ENCODE results near the gene TNNT1. TPM values are rescaled to one million over a fixed set of nuclear protein-coding genes. Genes with fewer than 3 reads are reported as not detected.
"Not testable (repeated sequence)": the region's sequence is repeated elsewhere in the genome, so short reads cannot be mapped to it uniquely, and the experiment has no call there.

The TNNT1 gene
- polyA plus RNA-seq, 4 donors: 0.18 to 20.1 (median 5.3) TPM

DNA sequence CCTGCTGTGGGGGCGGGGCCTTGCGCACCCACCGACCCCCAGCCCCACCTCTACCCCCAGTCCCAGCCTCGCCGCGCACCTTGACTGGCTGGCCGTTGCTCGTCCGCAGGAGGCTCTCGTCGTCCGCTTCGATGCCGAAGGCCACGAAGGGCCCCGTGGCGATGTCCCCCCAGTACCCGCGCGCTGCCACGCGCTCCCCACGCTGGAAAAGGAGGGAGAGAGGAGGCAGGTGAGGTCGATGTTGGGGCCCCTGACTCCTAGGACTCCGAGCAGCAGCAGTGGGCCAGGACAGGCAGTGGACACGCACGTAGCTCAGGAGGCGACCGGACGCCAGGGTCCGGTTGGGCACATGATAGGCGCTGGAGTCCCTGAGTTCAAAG lies 12.0 kb upstream of the TNNT1 start:
- Histone ChIP-seq H3K27me3 (ENCODE audit: control insufficient read depth in 3 of 3, insufficient read depth in 3 of 3, low read length in 3 of 3) (peaks cover 0 to 66% (median 18%) of the 10 kb centered on the region in 3 donors), H3K4me1 (ENCODE audit: control insufficient read depth in 3 of 3, insufficient read depth in 2 of 3, low read depth in 1 of 3, low read length in 2 of 3) (peaks cover 0 to 9% (median 0%) of the 10 kb centered on the region in 3 donors), H3K9me3 (ENCODE audit: control insufficient read depth in 2 of 2, insufficient read depth in 1 of 2, low read depth in 1 of 2, low read length in 1 of 2) (no peaks in the 10 kb centered on the region), H3K36me3 (ENCODE audit: control insufficient read depth in 3 of 3, insufficient read depth in 2 of 3, low read depth in 1 of 3, low read length in 3 of 3) (no peaks in the 10 kb centered on the region), H3K27ac (ENCODE audit: low read depth in 1 of 3, low read length in 2 of 3) (no peak overlapping the region), H3K4me3 (ENCODE audit: low read depth in 1 of 3, low read length in 3 of 3) (no peak overlapping the region)
- FAIRE-seq: no peak
- WGBS, 3 donors: 15 to 32% (median 30%) methylated on average over 28 to 32 of the region's 32 CpGs
- no peak for DNase-seq

GRCh38 chr19:55160128-55160985 lies 11.4 kb upstream of the TNNT1 start:
- Histone ChIP-seq H3K4me3 (ENCODE audit: low read depth in 1 of 3, low read length in 3 of 3) (no peak overlapping the region), H3K9me3 (ENCODE audit: control insufficient read depth in 2 of 2, insufficient read depth in 1 of 2, low read depth in 1 of 2, low read length in 1 of 2) (no peaks in the 10 kb centered on the region), H3K4me1 (ENCODE audit: control insufficient read depth in 3 of 3, insufficient read depth in 2 of 3, low read depth in 1 of 3, low read length in 2 of 3) (peaks cover 0 to 9% (median 0%) of the 10 kb centered on the region in 3 donors), H3K27me3 (ENCODE audit: control insufficient read depth in 3 of 3, insufficient read depth in 3 of 3, low read length in 3 of 3) (peaks cover 0 to 68% (median 20%) of the 10 kb centered on the region in 3 donors), H3K27ac (ENCODE audit: low read depth in 1 of 3, low read length in 2 of 3) (no peak overlapping the region), H3K36me3 (ENCODE audit: control insufficient read depth in 3 of 3, insufficient read depth in 2 of 3, low read depth in 1 of 3, low read length in 3 of 3) (no peaks in the 10 kb centered on the region)
- DNase-seq (peak; percentile 89 to 92), FAIRE-seq (no peak)
- 3 to 7% (median 4%) methylated on average over 19 to 33 of the region's 33 CpGs for WGBS, 3 donors

- FAIRE-seq (no peak), DNase-seq (no peak)
- H3K4me1 ChIP-seq (ENCODE audit: control insufficient read depth in 3 of 3, insufficient read depth in 2 of 3, low read depth in 1 of 3, low read length in 2 of 3): peaks cover 0 to 9% (median 0%) of the 10 kb centered on the region in 3 donors
- H3K9me3 ChIP-seq (ENCODE audit: control insufficient read depth in 2 of 2, insufficient read depth in 1 of 2, low read depth in 1 of 2, low read length in 1 of 2): no peaks in the 10 kb centered on the region
- H3K27ac ChIP-seq (ENCODE audit: low read depth in 1 of 3, low read length in 2 of 3): no peak overlapping the region
- peaks cover 0 to 67% (median 17%) of the 10 kb centered on the region in 3 donors for H3K27me3 ChIP-seq (ENCODE audit: control insufficient read depth in 3 of 3, insufficient read depth in 3 of 3, low read length in 3 of 3)
- no peaks in the 10 kb centered on the region for H3K36me3 ChIP-seq (ENCODE audit: control insufficient read depth in 3 of 3, insufficient read depth in 2 of 3, low read depth in 1 of 3, low read length in 3 of 3)
- no peak overlapping the region for H3K4me3 ChIP-seq (ENCODE audit: low read depth in 1 of 3, low read length in 3 of 3)
- 35 to 65% (median 46%) methylated on average over 18 of the region's 18 CpGs for WGBS, 3 donors
Measured at GRCh38 chr19:55158848-55159749, 10.1 kb upstream of the TNNT1 start.

GRCh38 chr19:55158423-55158822 lies 9.4 kb upstream of the TNNT1 start:
- H3K4me3 ChIP-seq (ENCODE audit: low read depth in 1 of 3, low read length in 3 of 3): no peak overlapping the region
- no peaks in the 10 kb centered on the region for H3K36me3 ChIP-seq (ENCODE audit: control insufficient read depth in 3 of 3, insufficient read depth in 2 of 3, low read depth in 1 of 3, low read length in 3 of 3)
- H3K27me3 ChIP-seq (ENCODE audit: control insufficient read depth in 3 of 3, insufficient read depth in 3 of 3, low read length in 3 of 3): peaks cover 0 to 63% (median 15%) of the 10 kb centered on the region in 3 donors
- H3K9me3 ChIP-seq (ENCODE audit: control insufficient read depth in 2 of 2, insufficient read depth in 1 of 2, low read depth in 1 of 2, low read length in 1 of 2): no peaks in the 10 kb centered on the region
- DNase-seq: no peak
- whole genome bisulfite sequencing, 3 donors: 36 to 57% (median 37%) methylated on average over 4 of the region's 4 CpGs
- FAIRE-seq: no peak
- no peak overlapping the region for H3K27ac ChIP-seq (ENCODE audit: low read depth in 1 of 3, low read length in 2 of 3)
- H3K4me1 ChIP-seq (ENCODE audit: control insufficient read depth in 3 of 3, insufficient read depth in 2 of 3, low read depth in 1 of 3, low read length in 2 of 3): peaks cover 0 to 9% (median 0%) of the 10 kb centered on the region in 3 donors

DNA sequence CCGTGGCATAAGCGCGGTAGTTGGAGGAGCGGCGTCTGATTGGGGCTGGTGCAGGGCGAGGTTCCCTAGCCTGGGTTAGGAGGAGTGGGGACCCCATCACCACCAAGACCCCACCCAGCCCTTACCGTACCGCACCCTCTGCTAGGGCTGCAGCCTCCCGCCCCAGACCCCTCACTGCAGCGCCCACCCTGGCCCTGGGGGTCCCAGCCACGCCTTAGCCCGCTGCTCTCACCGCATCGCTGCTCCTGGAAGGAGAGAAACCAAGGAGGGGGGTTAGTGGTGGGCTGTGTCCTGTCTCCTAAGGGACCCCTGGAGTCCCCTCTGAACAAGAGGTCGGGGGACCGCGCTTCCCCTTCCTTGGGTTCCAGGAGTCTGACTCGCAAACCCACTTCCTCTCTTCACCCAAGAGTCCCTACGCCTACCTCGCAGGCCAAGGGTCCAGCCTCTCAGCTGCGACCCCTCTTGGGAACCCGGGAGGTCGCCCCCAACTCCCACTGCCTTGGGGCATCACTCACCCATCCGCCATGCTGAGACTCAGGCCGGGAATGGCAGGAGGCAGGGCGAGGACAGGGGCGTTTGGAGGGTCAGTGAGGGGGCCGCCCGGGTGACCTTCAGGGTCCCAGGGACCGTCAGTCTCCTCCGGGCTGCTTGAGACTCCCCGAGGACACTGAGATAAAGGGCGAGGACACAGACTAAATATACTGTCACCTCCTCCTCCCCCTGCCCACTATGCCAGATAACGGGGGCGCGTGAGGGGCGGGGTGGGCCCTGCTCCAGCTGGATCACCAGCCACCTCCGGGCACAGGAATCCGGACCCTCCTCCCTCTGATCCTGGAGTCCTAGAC lies 8.3 kb upstream of the TNNT1 start, which contains the start of gene TNNI3:
TNNI3 (minus strand) TSS at position 669 of the 845 bp plus-strand sequence; CDS start at position 526, 143 bp downstream.
- H3K4me3 ChIP-seq (ENCODE audit: low read depth in 1 of 3, low read length in 3 of 3): peak within 1 kb of the TSS in 1 of 3 donors; percentile 8
- H3K27ac ChIP-seq (ENCODE audit: low read depth in 1 of 3, low read length in 2 of 3): no peak within 1 kb of the TSS
- H3K9me3 ChIP-seq (ENCODE audit: control insufficient read depth in 2 of 2, insufficient read depth in 1 of 2, low read depth in 1 of 2, low read length in 1 of 2): no peaks in the 10 kb centered on the region
- DNase-seq: no peak
- 24 to 40% (median 35%) methylated on average over 27 to 39 of the region's 39 CpGs for WGBS, 3 donors
- peaks cover 0 to 57% (median 15%) of the 10 kb centered on the region in 3 donors for H3K27me3 ChIP-seq (ENCODE audit: control insufficient read depth in 3 of 3, insufficient read depth in 3 of 3, low read length in 3 of 3)
- no peak for FAIRE-seq
- H3K36me3 ChIP-seq (ENCODE audit: control insufficient read depth in 3 of 3, insufficient read depth in 2 of 3, low read depth in 1 of 3, low read length in 3 of 3): no peaks in the 10 kb centered on the region
- H3K4me1 ChIP-seq (ENCODE audit: control insufficient read depth in 3 of 3, insufficient read depth in 2 of 3, low read depth in 1 of 3, low read length in 2 of 3): peaks cover 0 to 9% (median 0%) of the 10 kb centered on the region in 3 donors

DNA sequence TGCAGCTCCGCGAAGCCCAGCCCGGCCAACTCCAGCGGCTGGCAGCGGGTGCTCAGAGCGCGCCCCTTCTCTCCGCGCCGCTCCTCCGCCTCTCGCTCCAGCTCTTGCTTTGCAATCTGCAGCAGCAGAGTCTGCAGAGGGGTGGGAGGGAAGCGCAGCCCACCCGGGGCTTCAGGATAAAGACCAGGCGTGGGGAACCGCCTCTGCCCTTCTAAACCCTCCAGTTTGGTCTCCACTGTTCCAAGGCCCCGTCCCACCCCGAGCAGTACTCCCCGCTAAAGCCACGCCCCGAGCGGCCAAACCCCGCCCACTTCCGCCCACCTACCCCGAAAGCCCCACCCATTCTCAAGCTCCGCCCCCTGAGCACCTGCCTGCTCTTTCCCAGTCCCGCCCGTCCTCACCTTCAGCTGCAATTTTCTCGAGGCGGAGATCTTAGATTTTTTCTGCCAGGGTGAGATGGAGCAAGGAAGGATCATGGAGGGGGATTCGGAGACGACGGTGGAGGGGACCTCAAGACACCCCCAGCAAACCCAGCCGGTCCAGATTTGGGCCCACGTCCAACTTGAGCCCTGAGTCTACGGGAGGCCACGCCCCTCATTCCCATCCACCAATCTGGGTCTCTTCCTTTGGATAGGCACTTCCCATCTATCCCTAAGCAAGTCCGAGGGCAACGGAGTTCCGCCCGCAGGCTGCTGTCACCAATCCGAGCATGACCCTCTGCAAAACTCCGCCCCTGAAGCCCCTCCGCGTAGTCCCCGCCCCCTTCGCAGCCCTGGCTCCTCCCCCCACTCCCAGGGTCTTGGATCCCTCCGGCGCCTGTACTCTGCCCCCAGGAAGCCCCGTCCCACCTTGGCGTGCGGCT lies 7.4 kb upstream of the TNNT1 start:
- peaks cover 0 to 5% of the 10 kb centered on the region in 2 donors for H3K9me3 ChIP-seq (ENCODE audit: control insufficient read depth in 2 of 2, insufficient read depth in 1 of 2, low read depth in 1 of 2, low read length in 1 of 2)
- H3K4me1 ChIP-seq (ENCODE audit: control insufficient read depth in 3 of 3, insufficient read depth in 2 of 3, low read depth in 1 of 3, low read length in 2 of 3): peaks cover 0 to 9% (median 0%) of the 10 kb centered on the region in 3 donors
- H3K4me3 ChIP-seq (ENCODE audit: low read depth in 1 of 3, low read length in 3 of 3): peak overlapping the region in 2 of 3 donors; percentile 8 to 10
- H3K36me3 ChIP-seq (ENCODE audit: control insufficient read depth in 3 of 3, insufficient read depth in 2 of 3, low read depth in 1 of 3, low read length in 3 of 3): no peaks in the 10 kb centered on the region
- H3K27me3 ChIP-seq (ENCODE audit: control insufficient read depth in 3 of 3, insufficient read depth in 3 of 3, low read length in 3 of 3): peaks cover 0 to 51% (median 10%) of the 10 kb centered on the region in 3 donors
- no peak overlapping the region for H3K27ac ChIP-seq (ENCODE audit: low read depth in 1 of 3, low read length in 2 of 3)
- FAIRE-seq (no peak), DNase-seq (peak; percentile 53 to 78)
- 3 to 7% (median 6%) methylated on average over 35 to 52 of the region's 52 CpGs for WGBS, 3 donors

DNA sequence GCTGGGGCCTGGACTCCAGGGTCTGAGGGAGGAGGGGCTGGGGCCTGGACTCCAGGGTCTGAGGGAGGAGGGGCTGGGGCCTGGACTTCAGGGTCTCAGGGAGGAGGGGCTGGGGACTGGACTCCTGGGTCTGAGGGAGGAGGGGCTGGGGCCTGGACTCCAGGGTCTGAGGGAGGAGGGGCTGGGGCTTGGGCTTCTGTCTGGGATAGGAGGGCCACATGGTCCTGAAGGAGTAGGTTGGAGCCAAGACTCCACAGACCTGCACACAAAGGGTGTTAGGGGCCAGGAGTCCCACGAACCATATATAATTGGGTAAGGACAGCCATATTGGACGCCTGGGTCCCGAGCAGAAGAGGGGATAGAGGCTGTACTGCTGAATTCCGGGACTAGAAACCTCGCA lies 6.8 kb upstream of the TNNT1 start:
- 0 to 7% (median 6%) methylated on average over 5 of the region's 5 CpGs for WGBS, 3 donors
- H3K27ac ChIP-seq (ENCODE audit: low read depth in 1 of 3, low read length in 2 of 3); FAIRE-seq; H3K36me3 ChIP-seq (ENCODE audit: control insufficient read depth in 3 of 3, insufficient read depth in 2 of 3, low read depth in 1 of 3, low read length in 3 of 3); H3K4me1 ChIP-seq (ENCODE audit: control insufficient read depth in 3 of 3, insufficient read depth in 2 of 3, low read depth in 1 of 3, low read length in 2 of 3); DNase-seq; H3K9me3 ChIP-seq (ENCODE audit: control insufficient read depth in 2 of 2, insufficient read depth in 1 of 2, low read depth in 1 of 2, low read length in 1 of 2): not testable (repeated sequence)
- peak overlapping the region in 1 of 3 donors; percentile 10 for H3K4me3 ChIP-seq (ENCODE audit: low read depth in 1 of 3, low read length in 3 of 3)
- peaks cover 0 to 46% (median 6%) of the 10 kb centered on the region in 3 donors for H3K27me3 ChIP-seq (ENCODE audit: control insufficient read depth in 3 of 3, insufficient read depth in 3 of 3, low read length in 3 of 3)

Measured in small intestine (tissue), 7 donors.